Measurements from ENCODE around the gene SLC44A5. TPM values are rescaled to one million over a fixed set of nuclear protein-coding genes. Genes with fewer than 3 reads are reported as not detected.

SLC44A5 gene
- total RNA-seq, 2 donors from 2014 or later, result 1.2 to 2.0 TPM

Other genes starting within 250 kb of the SLC44A5 start
- gene ACADM, start 113.6 kb upstream of the SLC44A5 start, total RNA-seq, result 100 to 1,000 TPM; 101 to 178 TPM
- gene RABGGTB, start 175.1 kb upstream of the SLC44A5 start, total RNA-seq, result 10 to 100 TPM; 38.5 to 42.2 TPM
- gene MSH4, start 185.8 kb upstream of the SLC44A5 start, total RNA-seq, result under 1 TPM; 0.11 to 0.12 TPM

Data from right atrium auricular region (tissue), 2 donors.